ENCODE measurements around the gene NAT14. TPM values are rescaled to one million over a fixed set of nuclear protein-coding genes. Genes with fewer than 3 reads are reported as not detected.

The NAT14 gene
- total RNA-seq, 1 experiment from 2014 or later: 17.5 TPM

DNA sequence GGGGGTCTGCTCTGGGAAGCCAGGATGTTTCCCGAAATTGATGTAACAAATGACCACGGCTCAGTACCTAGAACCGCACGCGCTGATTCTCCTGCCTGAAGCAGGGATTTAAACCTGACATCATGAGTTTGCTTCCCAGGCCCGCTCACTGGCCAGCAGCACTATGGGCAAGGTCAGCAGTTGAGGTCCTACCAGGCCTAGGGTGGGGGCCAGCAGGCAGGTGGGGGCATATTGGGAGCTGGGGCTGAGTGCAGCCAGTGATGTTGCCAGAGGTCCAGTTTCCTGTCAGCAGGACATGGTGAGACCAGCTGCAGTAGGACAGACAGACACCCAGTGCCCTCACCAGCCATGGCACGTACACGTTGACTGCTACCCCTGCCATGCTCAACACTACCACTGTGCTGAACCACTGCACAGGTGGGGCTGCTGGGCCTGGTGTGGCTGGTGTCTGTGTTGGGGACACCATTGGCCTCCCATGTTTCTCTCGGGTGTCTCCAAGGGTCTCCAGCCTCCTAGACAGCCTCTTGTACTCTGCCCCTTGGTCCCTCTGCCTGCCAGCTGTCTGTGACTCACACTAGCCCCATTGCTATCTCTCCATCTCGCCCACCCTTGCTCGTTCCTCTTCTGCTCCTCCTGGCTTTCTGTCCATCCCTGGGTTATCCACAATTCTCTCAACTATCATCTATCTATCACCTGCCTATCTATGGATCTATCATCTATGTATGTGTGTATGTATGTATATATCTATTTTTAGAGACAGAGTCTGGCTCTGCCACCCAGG is 19.3 kb upstream of the NAT14 start:
- BruUV-seq (replicated peaks): no TSS peak
- TF ChIP-seq, protein P1, sequence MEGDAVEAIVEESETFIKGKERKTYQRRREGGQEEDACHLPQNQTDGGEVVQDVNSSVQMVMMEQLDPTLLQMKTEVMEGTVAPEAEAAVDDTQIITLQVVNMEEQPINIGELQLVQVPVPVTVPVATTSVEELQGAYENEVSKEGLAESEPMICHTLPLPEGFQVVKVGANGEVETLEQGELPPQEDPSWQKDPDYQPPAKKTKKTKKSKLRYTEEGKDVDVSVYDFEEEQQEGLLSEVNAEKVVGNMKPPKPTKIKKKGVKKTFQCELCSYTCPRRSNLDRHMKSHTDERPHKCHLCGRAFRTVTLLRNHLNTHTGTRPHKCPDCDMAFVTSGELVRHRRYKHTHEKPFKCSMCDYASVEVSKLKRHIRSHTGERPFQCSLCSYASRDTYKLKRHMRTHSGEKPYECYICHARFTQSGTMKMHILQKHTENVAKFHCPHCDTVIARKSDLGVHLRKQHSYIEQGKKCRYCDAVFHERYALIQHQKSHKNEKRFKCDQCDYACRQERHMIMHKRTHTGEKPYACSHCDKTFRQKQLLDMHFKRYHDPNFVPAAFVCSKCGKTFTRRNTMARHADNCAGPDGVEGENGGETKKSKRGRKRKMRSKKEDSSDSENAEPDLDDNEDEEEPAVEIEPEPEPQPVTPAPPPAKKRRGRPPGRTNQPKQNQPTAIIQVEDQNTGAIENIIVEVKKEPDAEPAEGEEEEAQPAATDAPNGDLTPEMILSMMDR (conservative IDR thresholded peaks at IDR 0.05; ENCODE audit: low read depth, low read length): no peak
- no peak for TF ChIP-seq EZH2phosphoT487 (IDR thresholded peaks at IDR 0.05; ENCODE audit: borderline replicate concordance, low read length)
- no peak for TF ChIP-seq EZH2 (IDR thresholded peaks at IDR 0.05; ENCODE audit: low read length, unreplicated experiment)
- Histone ChIP-seq H3K9ac (ENCODE audit: low read length) (no peak overlapping the region), H3K4me2 (ENCODE audit: low read length) (no peak overlapping the region), H2AFZ (ENCODE audit: low read length) (no peak overlapping the region), H3K27ac (ENCODE audit: low read length) (no peak overlapping the region), H3F3A (ENCODE audit: low read length, unreplicated experiment) (no peaks in the 10 kb centered on the region), H3K9me3 (ENCODE audit: low read length) (no peaks in the 10 kb centered on the region), H3K36me3 (ENCODE audit: low read depth, low read length) (no peaks in the 10 kb centered on the region), H3K9me2 (replicated peaks; ENCODE audit: low read length) (no peaks in the 10 kb centered on the region), H4K20me1 (ENCODE audit: low read length) (peaks cover 1% of the 10 kb centered on the region; the same call in 1 of the 2 replicates), H3K4me1 (ENCODE audit: insufficient read depth, low read length) (peaks cover 14% of the 10 kb centered on the region), H3K27me3 (ENCODE audit: low read length) (no peaks in the 10 kb centered on the region), H3K79me2 (ENCODE audit: low read length) (peaks cover 8% of the 10 kb centered on the region), H3K4me3 (ENCODE audit: low read length) (no peak overlapping the region)
- ChIA-PET CTCF (interaction anchor here (0.7 kb wide), 1 partner anchor 166 kb away, joined by 3 read pairs; no protein-coding TSS in a partner anchor), POLR2A (ENCODE audit: unreplicated experiment) (no interaction called here)
- ATAC-seq (no peak), DNase-seq (no peak)
- intact Hi-C loops (cut with micrococcal nuclease): no loop called here

DNA sequence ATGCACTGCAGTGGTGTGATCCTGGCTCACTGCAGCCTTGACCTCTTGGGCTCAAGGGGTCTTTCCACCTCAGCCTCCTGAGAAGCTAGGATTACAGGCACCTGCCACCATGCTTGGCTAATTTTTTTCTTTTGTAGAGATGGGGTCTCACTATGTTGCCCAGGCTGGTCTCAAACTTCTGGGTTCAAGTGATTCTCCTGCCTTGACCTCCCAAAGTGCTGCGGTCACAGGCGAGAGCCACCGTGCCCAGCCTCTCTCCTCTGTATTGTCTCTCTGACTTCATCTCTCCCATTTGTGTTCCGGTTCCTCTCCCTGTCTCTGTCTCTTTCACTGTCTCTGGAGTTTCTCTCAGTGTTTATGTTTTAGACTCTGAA is 18.8 kb upstream of the NAT14 start:
- Histone ChIP-seq H4K20me1 (ENCODE audit: low read length) (no peaks in the 10 kb centered on the region), H3F3A (ENCODE audit: low read length, unreplicated experiment) (no peaks in the 10 kb centered on the region), H3K79me2 (ENCODE audit: low read length) (peaks cover 2% of the 10 kb centered on the region), H3K9me2 (replicated peaks; ENCODE audit: low read length) (no peaks in the 10 kb centered on the region), H3K36me3 (ENCODE audit: low read depth, low read length) (no peaks in the 10 kb centered on the region), H3K4me3 (ENCODE audit: low read length) (no peak overlapping the region), H3K27me3 (ENCODE audit: low read length) (no peaks in the 10 kb centered on the region), H3K9ac (ENCODE audit: low read length) (no peak overlapping the region), H3K27ac (ENCODE audit: low read length) (no peak overlapping the region), H3K4me1 (ENCODE audit: insufficient read depth, low read length) (peaks cover 11% of the 10 kb centered on the region), H3K9me3 (ENCODE audit: low read length) (no peaks in the 10 kb centered on the region), H2AFZ (ENCODE audit: low read length) (no peak overlapping the region), H3K4me2 (ENCODE audit: low read length) (no peak overlapping the region)
- ChIA-PET POLR2A (ENCODE audit: unreplicated experiment) (no interaction called here), CTCF (interaction anchor here (0.7 to 2.0 kb wide), 2 partner anchors 38 to 166 kb away, joined by 3 to 33 read pairs; no protein-coding TSS in a partner anchor)
- ATAC-seq: no peak
- no peak for TF ChIP-seq EZH2 (IDR thresholded peaks at IDR 0.05; ENCODE audit: low read length, unreplicated experiment)
- TF ChIP-seq EZH2phosphoT487 (IDR thresholded peaks at IDR 0.05; ENCODE audit: borderline replicate concordance, low read length): no peak
- TF ChIP-seq, protein P1 (conservative IDR thresholded peaks at IDR 0.05; ENCODE audit: low read depth, low read length): no peak
- BruUV-seq (replicated peaks): no TSS peak
- intact Hi-C loops (cut with micrococcal nuclease): no loop called here
- no peak for DNase-seq

Measured in PC-3 (cell line).